GM12878 (cell line): ENCODE data around the gene RBM6. TPM values are rescaled to one million over a fixed set of nuclear protein-coding genes. Genes with fewer than 3 reads are reported as not detected.

Experiments
- BCL3 ChIP-seq: IDR thresholded peaks from 2 replicates; pipeline ENCODE4 v1.6.1; 2011; ENCODE audit warnings: borderline replicate concordance, low read depth, mild to moderate bottlenecking, moderate library complexity, low read length; ENCODE audit not compliant: insufficient read depth, poor library complexity, severe bottlenecking
- BCLAF1 ChIP-seq: fragments of 450-650 bp; IDR thresholded peaks from 2 replicates; pipeline ENCODE4 v1.6.1; 2017; ENCODE audit warnings: antibody characterized with exemption, mild to moderate bottlenecking, moderate library complexity
- CTCF ChIP-seq, 3 experiments: IDR thresholded peaks in 2 of 3; conservative IDR thresholded peaks in 1 of 3; 2 replicates each; pipeline ENCODE4 v1.5.1; 2011; ENCODE audit warnings: low read depth in 3 of 3, low read length in 3 of 3, mild to moderate bottlenecking in 3 of 3, control low read depth in 2 of 3, moderate library complexity in 2 of 3, inconsistent platforms in 1 of 3, mixed read lengths in 1 of 3; ENCODE audit not compliant: control insufficient read depth in 2 of 3, insufficient read depth in 1 of 3; ENCODE audit errors: extremely low read depth in 1 of 3
- IKZF2 ChIP-seq, 2 experiments: fragments of 450-650 bp; IDR thresholded peaks; 2 replicates each; pipeline ENCODE4 v1.6.1; 2017; ENCODE audit warnings: mild to moderate bottlenecking in 2 of 2, moderate library complexity in 2 of 2
- KDM1A ChIP-seq: fragments of 200-600 bp; sonication (generic); IDR thresholded peaks from 2 replicates; pipeline ENCODE4 v1.6.1; 2016; ENCODE audit warnings: borderline replicate concordance
- KLF5 ChIP-seq: fragments of 450-650 bp; IDR thresholded peaks from 2 replicates; pipeline ENCODE4 v1.6.1; 2014; ENCODE audit warnings: mild to moderate bottlenecking; ENCODE audit not compliant: partially characterized antibody
- NFXL1 ChIP-seq: fragments of 450-650 bp; IDR thresholded peaks from 2 replicates; pipeline ENCODE4 v1.6.1; 2017; ENCODE audit warnings: antibody characterized with exemption, mild to moderate bottlenecking, borderline replicate concordance
- POLR2AphosphoS2 ChIP-seq: IDR thresholded peaks from 2 replicates; pipeline ENCODE4 v1.6.1; 2011; ENCODE audit warnings: low read depth, mild to moderate bottlenecking, low read length, improper control_type of control experiment, moderate library complexity
- RB1 ChIP-seq: fragments of 450-650 bp; formaldehyde crosslinking; IDR thresholded peaks from 2 replicates; pipeline ENCODE4 v1.6.1; 2017; ENCODE audit warnings: mild to moderate bottlenecking, borderline replicate concordance
- SKIL ChIP-seq: fragments of 450-650 bp; IDR thresholded peaks from 2 replicates; pipeline ENCODE4 v1.6.1; 2017; ENCODE audit warnings: mild to moderate bottlenecking, low read depth, inconsistent platforms; ENCODE audit not compliant: poor library complexity, severe bottlenecking
- SMAD1 ChIP-seq: fragments of 450-650 bp; IDR thresholded peaks from 2 replicates; pipeline ENCODE4 v1.6.1; 2018; ENCODE audit warnings: mild to moderate bottlenecking, low read depth; ENCODE audit not compliant: partially characterized antibody
- ZZZ3 ChIP-seq: IDR thresholded peaks from 2 replicates; pipeline ENCODE4 v1.6.1; 2011; ENCODE audit warnings: low read depth; ENCODE audit not compliant: control insufficient read depth, insufficient read length
- polyA plus RNA-seq, 11 experiments: library from polyadenylated mRNA; depleted of rRNA in 4 of 11; unstranded in 6 of 11; stranded (reverse) in 5 of 11; fragments of >200 nt; fragmentation: Nextera tagmentation in 4 of 11; fragmentation: Illumina TruSeq in 1 of 11; extraction: Ambion mirVana in 4 of 11; extraction: Trizol in 1 of 11; gene quantifications; 1 replicate in 1 of 11; 2 replicates in 10 of 11; pipeline versions ENCODE4 v1.2.1 to v1.2.3, GENCODE V29; 2011 to 2016; ENCODE audit warnings: inconsistent platforms in 2 of 11, missing spikeins in 2 of 11, low read depth in 1 of 11
- total RNA-seq, 4 experiments: library from RNA; depleted of rRNA in 3 of 4; stranded (reverse); fragments of >200 nt in 3 of 4; fragmentation: Illumina TruSeq in 1 of 4; extraction: Trizol in 1 of 4; gene quantifications; 2 replicates each; pipeline versions ENCODE4 v1.2.1 to v1.2.3, GENCODE V29; 2013 to 2021

The RBM6 gene
- total and polyA plus RNA-seq, 10 of the 15 experiments (the other 5 are each of a cell fraction or from before 2014, with no cell fraction given), result 45.3 to 103 (median 81.3) TPM

- TF ChIP-seq ZZZ3, result no peak
- TF ChIP-seq RB1, result no peak
- TF ChIP-seq KLF5, result no peak
- TF ChIP-seq IKZF2 (IDR thresholded peaks at IDR 0.05), result no peak
- no peak for TF ChIP-seq KDM1A
- no peak for TF ChIP-seq POLR2AphosphoS2
- TF ChIP-seq BCLAF1, result no peak
- TF ChIP-seq CTCF (IDR thresholded peaks at IDR 0.05 in 2 of 3, conservative IDR thresholded peaks at IDR 0.05 in 1 of 3; ENCODE audit: control insufficient read depth in 2 of 3, extremely low read depth in 1 of 3, insufficient read depth in 1 of 3, low read depth in 3 of 3, low read length in 3 of 3), result no peak
- no peak for TF ChIP-seq BCL3
- TF ChIP-seq NFXL1, result no peak
- no peak for TF ChIP-seq SMAD1
- TF ChIP-seq SKIL, result no peak
These were observed 37.0 kb downstream of the RBM6 start (continued) for GRCh38 chr3:49976942-49977341.
